Measurements from ENCODE around the gene LPP. TPM values are rescaled to one million over a fixed set of nuclear protein-coding genes. Genes with fewer than 3 reads are reported as not detected.

LPP gene
- total RNA-seq, 1 experiment from 2014 or later, result 54.0 TPM

- H3K4me3 ChIP-seq (replicated peaks in 1 of 2; ENCODE audit: low read depth in 1 of 2, low read length in 2 of 2), result no peak overlapping the region
- no peaks in the 10 kb centered on the region for H3K36me3 ChIP-seq (ENCODE audit: control insufficient read depth in 1 of 2, insufficient read depth in 2 of 2, low read length in 2 of 2)
- H4K20me1 ChIP-seq (ENCODE audit: insufficient read depth), result no peaks in the 10 kb centered on the region
- H3K27me3 ChIP-seq (ENCODE audit: insufficient read depth, low read length), result no peaks in the 10 kb centered on the region
- peaks cover 6% of the 10 kb centered on the region; the same call in 1 of the 2 replicates for H3K79me2 ChIP-seq (ENCODE audit: insufficient read depth, low read length)
- RAD21 ChIA-PET (ENCODE audit: low non-redundant PET in 1 of 2, low total read pairs in 2 of 2, uncharacterized antibody in 2 of 2, unreplicated experiment in 2 of 2), result no interaction called here
- no peak overlapping the region for H3K9ac ChIP-seq (ENCODE audit: low read length)
- ATAC-seq (no peak), DNase-seq (ENCODE audit: low read depth, low spot score) (no peak)
- no peaks in the 10 kb centered on the region for H3K9me3 ChIP-seq (ENCODE audit: control insufficient read depth in 1 of 2, insufficient read depth in 1 of 2, low read depth in 1 of 2, low read length in 2 of 2)
- no peak overlapping the region for H2AFZ ChIP-seq (ENCODE audit: low read depth, low read length, poor library complexity, severe bottlenecking)
- H3K4me2 ChIP-seq (ENCODE audit: low read length), result no peak overlapping the region
- H3K9me2 ChIP-seq (ENCODE audit: insufficient read depth), result no peaks in the 10 kb centered on the region
- no peak overlapping the region for H3K27ac ChIP-seq (ENCODE audit: low read depth, low read length)
- CTCF ChIA-PET, result interaction anchor here (1.1 kb wide), 1 partner anchor 657 kb away, joined by 3 read pairs; no protein-coding TSS in a partner anchor
- no peaks in the 10 kb centered on the region for H3K4me1 ChIP-seq (ENCODE audit: control insufficient read depth in 1 of 2, insufficient read depth in 2 of 2, low read length in 2 of 2)
- BruUV-seq (replicated peaks), result no TSS peak
- intact Hi-C loops (cut with micrococcal nuclease), result no loop called here
- TF ChIP-seq ELF1 (IDR thresholded peaks at IDR 0.05; ENCODE audit: borderline replicate concordance, low read depth), result no peak
- POLR2A ChIA-PET, result no interaction called here
Observed at GRCh38 chr3:188404701-188405100, 250.7 kb downstream of the LPP start.

- CTCF ChIA-PET, result no interaction called here
- no TSS peak for BruUV-seq (replicated peaks)
Observed at GRCh38 chr3:188407158-188407880, 253.4 kb downstream of the LPP start.

More at GRCh38 chr3:188407158-188407880, 253.4 kb downstream of the LPP start:
- ChIA-PET POLR2A (no interaction called here), RAD21 (ENCODE audit: low non-redundant PET in 1 of 2, low total read pairs in 2 of 2, uncharacterized antibody in 2 of 2, unreplicated experiment in 2 of 2) (no interaction called here)
- intact Hi-C loops (cut with micrococcal nuclease), result no loop called here
- TF ChIP-seq REST (IDR thresholded peaks at IDR 0.05; ENCODE audit: low read depth) (no peak), EZH2 (IDR thresholded peaks at IDR 0.05) (no peak), ZFX (IDR thresholded peaks at IDR 0.05) (no peak), EGR1 (IDR thresholded peaks at IDR 0.05; ENCODE audit: low read depth) (no peak), EZH2phosphoT487 (IDR thresholded peaks at IDR 0.05; ENCODE audit: borderline replicate concordance) (no peak), CBX3 (IDR thresholded peaks at IDR 0.05; ENCODE audit: low read depth) (no peak), YY1 (IDR thresholded peaks at IDR 0.05; ENCODE audit: extremely low read depth, insufficient replicate concordance, low read depth, low read length) (no peak), SP1 (IDR thresholded peaks at IDR 0.05; ENCODE audit: low read depth) (no peak), TCF7L2 (IDR thresholded peaks at IDR 0.05; ENCODE audit: borderline replicate concordance, extremely low read depth, insufficient read depth, insufficient read length) (no peak), ZBTB33 (IDR thresholded peaks at IDR 0.05; ENCODE audit: extremely low read depth, insufficient replicate concordance, low read length) (no peak)
- Histone ChIP-seq H3K36me3 (ENCODE audit: control insufficient read depth in 1 of 2, insufficient read depth in 2 of 2, low read length in 2 of 2) (no peaks in the 10 kb centered on the region), H3K9me3 (ENCODE audit: control insufficient read depth in 1 of 2, insufficient read depth in 1 of 2, low read depth in 1 of 2, low read length in 2 of 2) (no peaks in the 10 kb centered on the region), H2AFZ (ENCODE audit: low read depth, low read length, poor library complexity, severe bottlenecking) (no peak overlapping the region), H3K9me2 (ENCODE audit: insufficient read depth) (no peaks in the 10 kb centered on the region), H3K27ac (ENCODE audit: low read depth, low read length) (no peak overlapping the region), H3K27me3 (ENCODE audit: insufficient read depth, low read length) (no peaks in the 10 kb centered on the region), H3K4me3 (replicated peaks in 1 of 2; ENCODE audit: low read depth in 1 of 2, low read length in 2 of 2) (no peak overlapping the region), H3K79me2 (ENCODE audit: insufficient read depth, low read length) (no peaks in the 10 kb centered on the region), H4K20me1 (ENCODE audit: insufficient read depth) (no peaks in the 10 kb centered on the region; the same call in 1 of the 2 replicates), H3K4me2 (ENCODE audit: low read length) (no peak overlapping the region), H3K9ac (ENCODE audit: low read length) (no peak overlapping the region), H3K4me1 (ENCODE audit: control insufficient read depth in 1 of 2, insufficient read depth in 2 of 2, low read length in 2 of 2) (no peaks in the 10 kb centered on the region)
- ATAC-seq, result no peak
- no peak for DNase-seq (ENCODE audit: low read depth, low spot score)
